ENCODE measurements around the gene NR1H3. TPM values are rescaled to one million over a fixed set of nuclear protein-coding genes. Genes with fewer than 3 reads are reported as not detected.

Gene NR1H3
- total RNA-seq, 1 donor from 2014 or later: 61.2 TPM

GRCh38 chr11:47254386-47254785, 3.4 kb upstream of the NR1H3 start:
- TF ChIP-seq CTCF (IDR thresholded peaks at IDR 0.05; ENCODE audit: unreplicated experiment): no peak

DNA sequence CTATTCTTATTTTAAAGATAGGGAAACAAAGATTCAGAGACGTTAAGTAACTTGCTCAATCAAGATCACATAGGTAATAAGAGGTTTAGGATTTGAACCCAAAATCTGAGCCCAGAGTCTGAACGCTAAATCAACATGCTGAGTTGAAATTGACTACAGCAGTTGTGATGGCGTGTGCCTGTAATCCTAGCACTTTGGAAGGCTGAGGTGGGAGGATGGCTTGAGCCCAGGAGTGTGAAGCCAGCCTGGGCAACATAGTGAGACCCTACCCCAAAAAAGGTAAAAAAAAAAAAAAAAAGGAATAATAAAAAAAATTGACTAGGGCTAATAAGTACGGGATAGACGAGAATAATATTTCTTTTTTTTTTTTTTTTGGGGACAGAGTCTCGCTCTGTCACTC, 1.4 kb upstream of the NR1H3 start:
- H3K27me3 Mint-ChIP-seq (ENCODE audit: unreplicated experiment): peaks cover 9% of the 10 kb centered on the region
- no peak for TF ChIP-seq CTCF (IDR thresholded peaks at IDR 0.05; ENCODE audit: unreplicated experiment)
- peaks cover 2% of the 10 kb centered on the region for H3K36me3 Mint-ChIP-seq (ENCODE audit: low read depth, unreplicated experiment)
- DNase-seq (ENCODE audit: low spot score): no peak
- H3K4me1 Mint-ChIP-seq (ENCODE audit: unreplicated experiment): peaks cover 58% of the 10 kb centered on the region
- H3K4me3 Mint-ChIP-seq (ENCODE audit: unreplicated experiment): no peak overlapping the region
- H3K9me3 Mint-ChIP-seq (ENCODE audit: unreplicated experiment): no peaks in the 10 kb centered on the region
- H3K27ac Mint-ChIP-seq (ENCODE audit: unreplicated experiment): no peak overlapping the region

More at GRCh38 chr11:47254386-47254785, 3.4 kb upstream of the NR1H3 start:
- H3K4me3 Mint-ChIP-seq (ENCODE audit: unreplicated experiment): peak overlapping the region; percentile 79
- DNase-seq (ENCODE audit: low spot score): no peak
- H3K27ac Mint-ChIP-seq (ENCODE audit: unreplicated experiment): peak overlapping the region; percentile 99
- H3K36me3 Mint-ChIP-seq (ENCODE audit: low read depth, unreplicated experiment): no peaks in the 10 kb centered on the region
- H3K9me3 Mint-ChIP-seq (ENCODE audit: unreplicated experiment): no peaks in the 10 kb centered on the region
- peaks cover 4% of the 10 kb centered on the region for H3K27me3 Mint-ChIP-seq (ENCODE audit: unreplicated experiment)
- H3K4me1 Mint-ChIP-seq (ENCODE audit: unreplicated experiment): peaks cover 58% of the 10 kb centered on the region

- no peak for DNase-seq (ENCODE audit: low spot score)
- H3K4me3 Mint-ChIP-seq (ENCODE audit: unreplicated experiment): peak overlapping the region; percentile 62
- peak overlapping the region; percentile 64 for H3K27ac Mint-ChIP-seq (ENCODE audit: unreplicated experiment)
- peaks cover 9% of the 10 kb centered on the region for H3K27me3 Mint-ChIP-seq (ENCODE audit: unreplicated experiment)
- TF ChIP-seq CTCF (IDR thresholded peaks at IDR 0.05; ENCODE audit: unreplicated experiment): no peak
- peaks cover 58% of the 10 kb centered on the region for H3K4me1 Mint-ChIP-seq (ENCODE audit: unreplicated experiment)
- H3K9me3 Mint-ChIP-seq (ENCODE audit: unreplicated experiment): no peaks in the 10 kb centered on the region
- peaks cover 7% of the 10 kb centered on the region for H3K36me3 Mint-ChIP-seq (ENCODE audit: low read depth, unreplicated experiment)
These were observed 649 bp upstream of the NR1H3 start for GRCh38 chr11:47257177-47257516.

GRCh38 chr11:47258317-47258902, 614 bp downstream of the NR1H3 start:
- Mint-ChIP-seq H3K27ac (ENCODE audit: unreplicated experiment) (peak overlapping the region; percentile 94), H3K36me3 (ENCODE audit: low read depth, unreplicated experiment) (peaks cover 7% of the 10 kb centered on the region), H3K27me3 (ENCODE audit: unreplicated experiment) (peaks cover 9% of the 10 kb centered on the region), H3K9me3 (ENCODE audit: unreplicated experiment) (no peaks in the 10 kb centered on the region), H3K4me3 (ENCODE audit: unreplicated experiment) (peak overlapping the region; percentile 92), H3K4me1 (ENCODE audit: unreplicated experiment) (peaks cover 56% of the 10 kb centered on the region)
- TF ChIP-seq CTCF (IDR thresholded peaks at IDR 0.05; ENCODE audit: unreplicated experiment): no peak
- DNase-seq (ENCODE audit: low spot score): no peak

DNA sequence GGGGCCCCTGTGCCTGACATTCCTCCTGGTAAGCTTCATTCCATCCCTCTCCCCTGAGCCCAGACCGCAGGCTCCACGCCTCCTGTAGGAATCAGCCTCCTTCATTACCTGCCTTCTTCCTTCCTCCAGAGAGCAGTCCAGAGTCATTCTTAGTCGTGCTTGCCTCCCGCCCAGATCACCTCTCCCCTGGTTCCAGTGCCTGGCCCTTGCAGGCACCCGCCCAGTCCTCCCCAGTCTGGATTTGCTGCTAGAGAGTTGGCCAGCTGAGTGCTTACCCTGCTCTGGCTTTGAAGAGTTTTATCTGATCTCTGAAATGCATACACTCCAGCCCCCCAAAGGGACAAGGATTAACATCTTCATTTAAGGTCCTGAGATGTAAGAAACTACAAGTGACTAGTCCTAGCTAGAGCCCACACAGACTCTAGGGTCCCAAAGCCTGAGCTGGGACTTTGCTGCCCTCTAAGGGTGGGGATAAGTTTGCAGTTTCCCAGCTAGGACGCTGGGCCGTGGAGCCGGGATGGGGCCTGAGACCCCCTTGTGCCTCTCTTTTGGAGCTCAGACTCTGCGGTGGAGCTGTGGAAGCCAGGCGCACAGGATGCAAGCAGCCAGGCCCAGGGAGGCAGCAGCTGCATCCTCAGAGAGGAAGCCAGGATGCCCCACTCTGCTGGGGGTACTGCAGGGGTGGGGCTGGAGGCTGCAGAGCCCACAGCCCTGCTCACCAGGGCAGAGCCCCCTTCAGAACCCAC, 1.6 kb downstream of the NR1H3 start:
- H3K9me3 Mint-ChIP-seq (ENCODE audit: unreplicated experiment): no peaks in the 10 kb centered on the region
- peaks cover 46% of the 10 kb centered on the region for H3K4me1 Mint-ChIP-seq (ENCODE audit: unreplicated experiment)
- peaks cover 7% of the 10 kb centered on the region for H3K36me3 Mint-ChIP-seq (ENCODE audit: low read depth, unreplicated experiment)
- DNase-seq (ENCODE audit: low spot score): peak; percentile 66
- H3K27me3 Mint-ChIP-seq (ENCODE audit: unreplicated experiment): peaks cover 9% of the 10 kb centered on the region
- H3K27ac Mint-ChIP-seq (ENCODE audit: unreplicated experiment): peak overlapping the region; percentile 67
- peak overlapping the region; percentile 75 for H3K4me3 Mint-ChIP-seq (ENCODE audit: unreplicated experiment)
- TF ChIP-seq CTCF (IDR thresholded peaks at IDR 0.05; ENCODE audit: unreplicated experiment): peak; percentile 55
